Kidney epithelial cell (primary cell): ENCODE measurements around the gene ALDH5A1. TPM values are rescaled to one million over a fixed set of nuclear protein-coding genes. Genes with fewer than 3 reads are reported as not detected.
A peak's percentile ranks its signal among the peaks of the same experiment; 100 is the strongest.

Experiments
- DNase-seq: peaks from one replicate; pipeline ENCODE4 v3.0.0-alpha.2; 2010; ENCODE audit warnings: low read depth
- H3K27me3 ChIP-seq: 2 replicates; pipeline ENCODE4 v1.6.0; 2011; ENCODE audit warnings: low read length; ENCODE audit not compliant: control insufficient read depth, insufficient read depth
- H3K36me3 ChIP-seq: 2 replicates; pipeline ENCODE4 v1.5.1; 2011; ENCODE audit warnings: low read length; ENCODE audit not compliant: control insufficient read depth, insufficient read depth
- H3K4me3 ChIP-seq: 2 replicates; pipeline ENCODE4 v1.5.1; 2011; ENCODE audit warnings: low read depth, mild to moderate bottlenecking, control low read depth, low read length
- total RNA-seq: library from RNA; depleted of rRNA; stranded (reverse); fragments of >200 nt; gene quantifications from 2 replicates; pipeline ENCODE4 v1.2.3, GENCODE V29; 2015
- TF ChIP-seq, protein P1 (sequence below): IDR thresholded peaks from 2 replicates; pipeline ENCODE4 v1.5.1; 2011; ENCODE audit warnings: mild to moderate bottlenecking, moderate library complexity, low read length, control low read depth, inconsistent platforms; ENCODE audit not compliant: insufficient read depth, poor library complexity, severe bottlenecking

The ALDH5A1 gene
- total RNA-seq, 1 donor from 2014 or later: 7.7 TPM

- no peak for DNase-seq
- Histone ChIP-seq H3K27me3 (no peaks in the 10 kb centered on the region), H3K36me3 (no peaks in the 10 kb centered on the region), H3K4me3 (no peak within 1 kb of the TSS)
- TF ChIP-seq, protein P1, sequence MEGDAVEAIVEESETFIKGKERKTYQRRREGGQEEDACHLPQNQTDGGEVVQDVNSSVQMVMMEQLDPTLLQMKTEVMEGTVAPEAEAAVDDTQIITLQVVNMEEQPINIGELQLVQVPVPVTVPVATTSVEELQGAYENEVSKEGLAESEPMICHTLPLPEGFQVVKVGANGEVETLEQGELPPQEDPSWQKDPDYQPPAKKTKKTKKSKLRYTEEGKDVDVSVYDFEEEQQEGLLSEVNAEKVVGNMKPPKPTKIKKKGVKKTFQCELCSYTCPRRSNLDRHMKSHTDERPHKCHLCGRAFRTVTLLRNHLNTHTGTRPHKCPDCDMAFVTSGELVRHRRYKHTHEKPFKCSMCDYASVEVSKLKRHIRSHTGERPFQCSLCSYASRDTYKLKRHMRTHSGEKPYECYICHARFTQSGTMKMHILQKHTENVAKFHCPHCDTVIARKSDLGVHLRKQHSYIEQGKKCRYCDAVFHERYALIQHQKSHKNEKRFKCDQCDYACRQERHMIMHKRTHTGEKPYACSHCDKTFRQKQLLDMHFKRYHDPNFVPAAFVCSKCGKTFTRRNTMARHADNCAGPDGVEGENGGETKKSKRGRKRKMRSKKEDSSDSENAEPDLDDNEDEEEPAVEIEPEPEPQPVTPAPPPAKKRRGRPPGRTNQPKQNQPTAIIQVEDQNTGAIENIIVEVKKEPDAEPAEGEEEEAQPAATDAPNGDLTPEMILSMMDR: no peak
These were observed 5.3 kb upstream of the ALDH5A1 start, which contains the start of gene GPLD1 for GRCh38 chr6:24489470-24489869. Gene GPLD1, minus strand, starts transcription at chr6:24489578. Its CDS starts 67 bp downstream, at chr6:24489511.

DNA sequence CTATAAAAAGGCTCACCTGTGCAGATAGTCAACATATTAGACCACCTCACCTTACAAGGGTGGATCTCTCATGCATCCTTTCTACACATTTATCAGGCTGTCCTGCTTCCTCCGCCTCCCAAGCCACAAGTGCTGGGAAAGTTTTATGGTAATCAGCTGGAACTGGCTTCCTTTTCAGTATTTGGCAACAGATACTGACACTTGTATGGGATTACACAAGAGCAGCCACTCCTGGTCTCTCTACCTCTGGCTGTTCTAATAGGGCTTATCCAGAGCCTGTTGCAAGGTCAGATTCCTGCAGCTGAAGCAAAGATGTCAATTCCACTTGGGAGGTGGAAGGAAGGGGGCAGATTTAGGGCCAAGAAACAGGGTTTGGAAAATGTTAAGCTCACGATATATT lies 4.9 kb upstream of the ALDH5A1 start:
- Histone ChIP-seq H3K27me3 (no peaks in the 10 kb centered on the region), H3K4me3 (no peak overlapping the region), H3K36me3 (no peaks in the 10 kb centered on the region)
- TF ChIP-seq, protein P1: no peak
- no peak for DNase-seq

GRCh38 chr6:24490948-24491347 lies 3.8 kb upstream of the ALDH5A1 start:
- Histone ChIP-seq H3K36me3 (no peaks in the 10 kb centered on the region), H3K27me3 (no peaks in the 10 kb centered on the region), H3K4me3 (no peak overlapping the region)
- TF ChIP-seq, protein P1: no peak
- no peak for DNase-seq

DNA sequence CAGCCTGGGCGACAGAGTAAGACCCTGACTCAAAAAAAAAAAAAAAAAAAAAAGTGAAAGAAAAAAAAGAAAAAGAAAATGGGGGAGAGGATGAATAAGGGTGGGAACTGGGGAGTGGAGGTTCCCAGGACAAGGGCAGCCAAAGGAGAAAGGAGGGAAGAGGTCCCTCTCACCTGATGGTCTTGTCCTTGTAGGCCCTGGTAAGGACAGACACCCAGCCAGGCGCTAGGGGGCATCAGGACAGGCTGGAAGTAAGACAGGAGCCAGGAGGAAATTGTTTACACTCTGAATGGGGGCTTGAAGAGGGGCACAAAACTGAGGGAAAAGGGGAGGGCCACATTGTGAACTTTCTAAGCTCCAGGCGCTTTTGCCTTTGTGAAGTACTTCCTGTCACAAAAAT lies 2.3 kb upstream of the ALDH5A1 start:
- Histone ChIP-seq H3K36me3 (no peaks in the 10 kb centered on the region), H3K4me3 (no peak overlapping the region), H3K27me3 (no peaks in the 10 kb centered on the region)
- TF ChIP-seq, protein P1: peak; percentile 30
- DNase-seq: no peak

DNA sequence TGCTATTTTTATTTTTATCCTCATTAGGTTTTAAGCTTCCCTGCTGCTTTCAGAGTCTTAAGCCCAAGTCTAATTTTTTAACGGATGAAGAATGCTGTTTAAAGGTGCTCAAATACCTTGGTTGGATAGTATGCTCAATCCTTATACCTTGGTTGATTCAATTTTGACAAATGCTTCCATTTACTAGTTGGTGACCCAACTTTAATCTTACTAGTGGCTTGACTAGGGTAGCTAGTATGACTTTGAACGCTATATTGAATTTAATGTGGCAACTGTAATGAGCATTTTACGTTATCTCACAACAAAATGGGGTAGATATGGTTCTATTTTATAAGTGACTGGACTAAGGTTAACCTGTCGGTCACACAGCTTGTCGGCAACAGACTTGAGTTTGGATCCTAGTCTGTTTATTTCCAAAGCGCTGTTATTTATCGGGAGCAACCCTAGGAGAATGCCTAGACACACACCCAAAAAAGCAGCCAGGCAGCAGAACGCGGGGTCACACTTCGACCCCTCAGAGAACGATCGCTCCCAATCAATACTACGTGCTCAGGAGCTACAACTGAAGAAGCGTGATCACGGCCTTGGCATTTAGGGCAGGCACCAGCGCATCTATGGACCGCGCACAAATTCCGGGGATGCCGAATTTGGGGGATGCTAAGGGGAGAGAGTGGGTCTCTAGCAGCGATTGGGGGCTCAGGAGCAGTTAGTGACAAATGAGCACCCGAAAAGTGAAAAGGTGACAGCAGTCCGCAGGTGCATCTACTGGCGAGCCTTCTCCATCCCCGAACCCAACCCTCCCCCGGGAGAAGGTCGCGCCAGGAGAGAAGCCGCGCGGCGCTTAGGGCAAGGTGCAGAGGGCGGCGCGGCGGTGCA lies 586 bp upstream of the ALDH5A1 start:
- TF ChIP-seq, protein P1: no peak
- H3K4me3 ChIP-seq: peak overlapping the region; percentile 50
- no peaks in the 10 kb centered on the region for H3K36me3 ChIP-seq
- no peak for DNase-seq
- H3K27me3 ChIP-seq: no peaks in the 10 kb centered on the region
